Germinal center (tissue), 1 donor: Measurements from ENCODE around the gene SPATA46.

Source experiments
- DNase-seq: peaks from one replicate; pipeline ENCODE4 v3.0.0; 2012; ENCODE audit warnings: mixed read lengths, low spot score

The SPATA46 gene

DNA sequence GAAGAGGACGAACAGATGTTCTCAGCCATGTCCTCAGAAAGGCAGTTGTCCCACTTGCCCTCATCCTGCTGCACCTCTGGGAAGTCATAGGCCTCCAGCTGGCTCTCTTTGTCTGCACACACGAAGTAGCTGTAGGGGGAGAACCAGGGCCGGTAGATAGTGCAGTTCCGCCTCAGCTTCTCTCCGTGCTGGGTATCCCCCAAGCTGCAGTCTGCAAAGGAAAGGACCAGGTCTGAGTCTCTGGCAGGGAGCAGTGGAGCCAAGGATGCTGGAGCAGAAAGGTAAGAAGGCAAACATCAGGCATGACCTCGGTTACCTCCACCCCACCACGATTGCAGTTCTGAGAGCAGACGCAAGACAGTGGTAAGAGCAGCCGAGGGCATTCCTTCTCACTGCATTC is 2.2 kb downstream of the SPATA46 start:
- DNase-seq = no peak

- DNase-seq = no peak
These were observed 3.0 kb downstream of the SPATA46 start for GRCh38 chr1:162373541-162374260.

DNA sequence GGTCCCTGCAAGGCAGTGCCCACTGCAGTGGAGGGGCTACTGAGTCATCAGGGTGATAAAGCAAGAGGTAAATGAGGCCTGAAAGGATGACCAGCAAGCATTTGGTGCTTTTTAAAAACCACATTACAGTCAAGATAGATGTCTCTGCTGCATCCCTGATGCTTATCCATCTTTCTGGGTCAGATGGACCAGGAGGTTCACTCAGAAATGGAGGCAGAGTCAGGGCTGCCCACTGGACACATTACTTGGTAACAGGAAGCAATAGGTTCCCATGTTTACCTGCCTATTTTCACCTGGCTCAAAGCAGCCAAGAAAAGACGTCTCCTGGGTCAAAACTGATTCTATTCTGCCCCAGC is 3.6 kb downstream of the SPATA46 start:
- DNase-seq = no peak

- no peak for DNase-seq
These were observed 4.2 kb downstream of the SPATA46 start for GRCh38 chr1:162372159-162373071.

DNA sequence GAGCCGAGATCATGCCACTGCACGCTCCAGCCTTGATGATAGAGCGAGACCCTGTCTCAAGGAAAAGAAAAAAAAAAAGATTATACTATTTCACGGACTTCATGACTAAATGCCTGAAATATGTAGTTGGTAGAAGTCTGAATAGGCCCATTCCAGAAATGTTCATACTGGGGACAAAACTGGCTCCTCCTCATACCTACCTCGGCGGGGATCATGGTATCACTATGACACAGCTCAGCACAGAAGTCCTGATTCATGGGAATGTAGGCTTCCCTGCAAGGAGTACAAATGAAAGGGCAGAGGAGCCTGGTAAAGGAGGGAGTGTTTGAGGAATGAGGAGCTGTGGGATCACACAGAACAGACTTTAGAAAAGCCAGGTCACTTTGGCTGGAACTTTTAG is 5.0 kb downstream of the SPATA46 start:
- no peak for DNase-seq

- no peak for DNase-seq
These were observed 5.9 kb downstream of the SPATA46 start for GRCh38 chr1:162370721-162371120.

- no peak for DNase-seq
These were observed 6.5 kb downstream of the SPATA46 start for GRCh38 chr1:162370161-162370560.

DNA sequence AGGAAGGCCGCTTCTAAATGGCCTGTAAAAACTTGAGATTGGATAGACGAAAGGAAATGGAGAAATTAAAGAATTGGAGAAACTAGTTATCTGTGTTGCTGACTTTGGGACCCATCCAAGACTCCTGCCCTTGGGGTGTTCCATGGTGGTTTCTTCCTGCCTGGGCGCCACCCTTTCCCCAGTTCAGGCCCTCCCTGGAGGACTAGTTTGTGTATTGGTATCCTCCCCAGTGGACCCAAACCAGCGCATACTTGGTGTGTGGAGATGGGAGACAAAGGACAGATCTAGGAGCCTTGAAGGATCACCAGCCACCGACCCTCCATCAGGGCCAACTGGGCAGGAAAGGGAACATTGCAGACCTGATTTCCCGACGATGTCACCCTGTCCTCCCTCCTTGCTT is 7.1 kb downstream of the SPATA46 start:
- DNase-seq = no peak

DNA sequence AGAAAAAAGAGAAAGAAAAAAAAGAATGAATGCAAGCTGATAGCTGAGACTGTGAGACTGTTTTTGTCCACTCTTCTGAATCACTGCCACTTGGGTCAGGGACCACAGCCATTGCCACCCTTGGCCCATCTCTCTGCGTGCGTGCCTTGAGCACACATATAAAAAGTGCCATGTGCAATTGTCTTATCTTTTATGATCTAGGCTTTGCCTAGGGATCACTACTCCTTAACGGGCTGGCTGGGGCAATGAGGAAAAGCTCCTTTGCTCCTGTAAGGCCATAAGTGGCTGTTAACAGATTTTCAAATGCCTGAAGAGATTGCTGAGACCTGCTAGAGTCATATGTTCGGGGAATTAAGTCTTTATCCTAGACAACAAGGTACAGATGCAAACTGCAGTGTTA is 8.2 kb downstream of the SPATA46 start:
- DNase-seq = no peak

DNA sequence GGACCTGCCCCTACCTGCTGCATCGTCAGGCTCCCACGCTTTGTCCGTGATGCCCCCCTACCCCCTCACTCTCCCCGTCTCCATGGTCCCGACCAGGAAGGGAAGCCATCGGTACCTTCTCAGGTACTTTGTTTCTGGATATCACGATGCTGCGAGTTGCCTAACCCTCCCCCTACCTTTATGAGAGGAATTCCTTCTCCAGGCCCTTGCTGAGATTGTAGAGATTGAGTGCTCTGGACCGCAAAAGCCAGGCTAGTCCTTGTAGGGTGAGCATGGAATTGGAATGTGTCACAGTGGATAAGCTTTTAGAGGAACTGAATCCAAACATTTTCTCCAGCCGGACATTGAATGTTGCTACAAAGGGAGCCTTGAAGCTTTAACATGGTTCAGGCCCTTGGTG is 8.9 kb downstream of the SPATA46 start:
- DNase-seq = no peak

DNA sequence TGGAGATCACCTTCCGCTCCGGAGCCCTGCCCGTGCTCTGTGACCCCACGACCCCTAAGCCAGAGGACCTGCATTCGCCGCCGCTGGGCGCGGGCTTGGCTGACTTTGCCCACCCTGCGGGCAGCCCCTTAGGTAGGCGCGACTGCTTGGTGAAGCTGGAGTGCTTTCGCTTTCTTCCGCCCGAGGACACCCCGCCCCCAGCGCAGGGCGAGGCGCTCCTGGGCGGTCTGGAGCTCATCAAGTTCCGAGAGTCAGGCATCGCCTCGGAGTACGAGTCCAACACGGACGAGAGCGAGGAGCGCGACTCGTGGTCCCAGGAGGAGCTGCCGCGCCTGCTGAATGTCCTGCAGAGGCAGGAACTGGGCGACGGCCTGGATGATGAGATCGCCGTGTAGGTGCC is 9.6 kb downstream of the SPATA46 start:
- DNase-seq = no peak

DNA sequence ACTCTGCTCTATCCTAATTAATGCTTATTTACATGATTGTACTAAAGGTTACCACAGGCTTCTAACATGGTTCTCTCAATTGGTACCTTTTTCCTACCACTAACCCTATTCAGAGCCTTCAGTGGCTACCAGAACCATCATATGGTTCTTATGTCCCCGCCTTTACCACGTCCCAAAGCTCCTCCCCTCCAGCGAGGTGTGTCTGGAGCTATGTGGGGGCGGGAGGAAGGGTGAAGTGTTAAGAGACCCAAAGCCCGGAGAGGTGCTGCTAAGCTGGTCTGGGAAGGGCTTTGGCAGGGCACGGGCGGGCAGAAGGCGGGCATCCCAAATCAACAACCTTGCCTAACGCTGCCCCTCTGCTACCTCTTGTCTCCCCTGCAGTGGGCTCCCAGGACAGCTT is 10.0 kb downstream of the SPATA46 start:
- DNase-seq = no peak

DNA sequence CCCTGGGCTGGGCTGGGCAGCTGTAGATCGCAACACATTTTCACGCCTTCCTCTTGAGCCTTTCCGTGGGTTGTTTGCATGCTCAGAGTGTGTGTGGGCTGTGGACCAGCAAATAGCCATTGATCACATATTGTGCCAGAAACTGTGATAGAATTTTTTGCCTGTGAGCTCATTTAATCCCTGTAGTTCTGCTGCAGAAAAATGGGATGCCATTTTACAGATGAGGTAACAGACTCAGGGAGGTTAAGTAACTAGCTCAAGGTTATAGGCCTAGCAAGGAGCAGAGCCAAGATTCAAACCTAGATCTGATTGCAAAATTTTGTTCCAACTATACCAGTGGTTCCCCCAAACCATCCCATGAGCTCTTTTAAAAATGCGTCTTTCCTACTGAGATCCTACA is 10.5 kb downstream of the SPATA46 start:
- DNase-seq = no peak

GRCh38 chr1:162365284-162366020 is 11.2 kb downstream of the SPATA46 start:
- DNase-seq = no peak

GRCh38 chr1:162364498-162364897 is 12.2 kb downstream of the SPATA46 start:
- no peak for DNase-seq

GRCh38 chr1:162363823-162364222 is 12.8 kb downstream of the SPATA46 start:
- no peak for DNase-seq

GRCh38 chr1:162361349-162361748 is 15.3 kb downstream of the SPATA46 start:
- DNase-seq = no peak

DNA sequence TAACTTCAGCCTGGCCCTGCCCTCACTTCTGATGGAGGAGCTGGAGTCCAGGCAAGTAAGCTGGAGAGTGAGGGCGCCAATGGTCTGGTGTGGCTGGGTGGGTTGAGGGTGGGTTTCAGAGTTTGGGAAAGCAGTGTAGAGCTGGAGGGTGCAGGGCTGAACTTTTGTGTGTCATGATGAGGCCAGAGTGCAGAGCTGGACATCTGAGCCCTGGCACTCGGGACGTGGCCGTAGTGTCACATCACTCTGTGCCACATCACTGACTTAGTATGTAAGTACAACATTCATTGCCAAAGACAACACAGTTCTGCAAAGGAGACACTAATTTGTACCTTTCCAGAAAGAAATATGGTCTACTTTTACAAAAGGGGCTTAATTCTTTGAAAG is 15.8 kb downstream of the SPATA46 start:
- no peak for DNase-seq

DNA sequence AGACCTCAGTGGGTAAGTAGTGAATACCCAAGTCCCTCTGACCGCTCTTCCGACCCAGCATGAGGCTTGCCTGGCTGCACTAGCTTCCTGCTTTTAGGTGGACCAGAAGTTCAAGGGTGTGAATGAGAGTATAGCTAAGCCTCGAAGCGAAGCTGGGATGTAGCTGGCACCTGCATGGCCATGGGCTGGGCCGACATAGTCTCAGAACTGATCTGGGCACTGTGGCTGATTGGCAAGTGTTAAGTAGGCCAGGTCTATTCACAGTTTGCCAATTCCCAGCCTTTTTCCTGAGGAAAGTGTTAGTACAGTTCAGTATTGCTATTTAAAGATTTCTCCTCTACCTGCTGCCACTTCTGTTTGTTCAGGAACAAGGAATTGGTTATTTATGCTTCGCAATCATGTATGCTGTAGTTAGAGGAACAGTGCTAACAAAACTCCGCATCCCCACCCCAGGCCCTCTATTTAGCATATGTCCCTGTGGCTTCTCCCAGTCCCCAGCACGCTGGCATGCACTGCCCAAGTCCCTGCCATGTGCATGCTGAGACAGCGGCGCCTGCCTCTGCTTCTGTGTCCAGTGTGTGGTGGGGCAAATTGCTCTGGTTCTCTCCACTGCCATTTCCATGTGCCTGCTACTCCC is 16.3 kb downstream of the SPATA46 start:
- no peak for DNase-seq

- no peak for DNase-seq
These were observed 17.0 kb downstream of the SPATA46 start for GRCh38 chr1:162359523-162360236.

- DNase-seq = no peak
These were observed 17.7 kb downstream of the SPATA46 start for GRCh38 chr1:162358928-162359327.
